Vagina (tissue), 2 donors: ENCODE measurements around the gene THRA. TPM values are rescaled to one million over a fixed set of nuclear protein-coding genes. Genes with fewer than 3 reads are reported as not detected.

Experiments used
- DNase-seq, 2 donors: peaks; one replicate each; pipeline ENCODE4 v3.0.0-alpha.2; 2017; ENCODE audit errors: extremely low spot score in 2 of 2
- H3K27ac ChIP-seq: fragments of 200-600 bp; sonication (generic); one replicate; pipeline ENCODE4 v1.5.1; 2019
- H3K27me3 ChIP-seq: fragments of 200-600 bp; sonication (generic); one replicate; pipeline ENCODE4 v1.5.1; 2019
- H3K36me3 ChIP-seq, 2 donors: fragments of 200-600 bp; sonication (generic); one replicate each; pipeline ENCODE4 v1.5.1; 2017 to 2019
- H3K4me1 ChIP-seq: fragments of 200-600 bp; sonication (generic); one replicate; pipeline ENCODE4 v1.5.1; 2019
- H3K4me3 ChIP-seq, 2 donors: fragments of 200-600 bp; sonication (generic); 1 replicate in 1 of 2; 2 replicates in 1 of 2; pipeline ENCODE4 v1.5.1; 2016 to 2019
- H3K9me3 ChIP-seq: fragments of 200-600 bp; sonication (generic); one replicate; pipeline ENCODE4 v1.5.1; 2019
- CTCF ChIP-seq, 3 experiments: fragments of 450-650 bp in 2 of 3; fragments of 200-600 bp in 1 of 3; sonication (generic) in 1 of 3; IDR thresholded peaks; one replicate each; pipeline ENCODE4 v1.5.1; 2017 to 2019; ENCODE audit warnings: antibody characterized with exemption in 3 of 3, mild to moderate bottlenecking in 2 of 3, moderate library complexity in 2 of 3
- POLR2A ChIP-seq, 2 donors: fragments of 450-650 bp; IDR thresholded peaks; one replicate each; pipeline ENCODE4 v1.6.1; 2017; ENCODE audit warnings: antibody characterized with exemption in 2 of 2, mild to moderate bottlenecking in 2 of 2, moderate library complexity in 2 of 2
- POLR2AphosphoS5 ChIP-seq, 2 donors: sonication (generic); formaldehyde crosslinking; IDR thresholded peaks; one replicate each; pipeline ENCODE4 v1.9.0; 2017; ENCODE audit warnings: antibody characterized with exemption in 2 of 2, mild to moderate bottlenecking in 2 of 2, low read depth in 1 of 2; ENCODE audit not compliant: insufficient read depth in 1 of 2
- intact Hi-C: fragments of 100-400 bp; cut with DNase I; formaldehyde crosslinking; loops from one replicate; pipeline ENCODE4 v1.15.1; 2023
- total RNA-seq: library from RNA; depleted of rRNA; stranded (reverse); fragments of >200 nt; gene quantifications from one replicate; pipeline ENCODE4 v1.2.3, GENCODE V29; 2016

The THRA gene
- total RNA-seq, 1 donor from 2014 or later: 40.3 TPM

- Histone ChIP-seq H3K9me3 (no peaks in the 10 kb centered on the region), H3K4me1 (peaks cover 79% of the 10 kb centered on the region), H3K27me3 (no peaks in the 10 kb centered on the region), H3K27ac (peak overlapping the region; percentile 98), H3K4me3 (peak overlapping the region; percentile 80), H3K36me3 (peaks cover 0 to 25% of the 10 kb centered on the region in 2 donors)
- DNase-seq: peak in 1 of 2 donors; percentile 95
- intact Hi-C loops: no loop called here
- TF ChIP-seq CTCF (IDR thresholded peaks at IDR 0.05) (peak in 1 of 3 experiments; percentile 3), POLR2AphosphoS5 (IDR thresholded peaks at IDR 0.05; ENCODE audit: insufficient read depth in 1 of 2, low read depth in 1 of 2) (no peak), POLR2A (IDR thresholded peaks at IDR 0.05) (no peak)
Measured at GRCh38 chr17:40099619-40100418, 37.1 kb downstream of the THRA start.

GRCh38 chr17:40100419-40100668 is 37.6 kb downstream of the THRA start, which contains the start of gene NR1D1:
NR1D1 (minus strand) TSS chr17:40100589; CDS start chr17:40100094, 495 bp downstream.
- TF ChIP-seq POLR2A (IDR thresholded peaks at IDR 0.05) (peak; percentile 57 to 95), CTCF (IDR thresholded peaks at IDR 0.05) (no peak), POLR2AphosphoS5 (IDR thresholded peaks at IDR 0.05; ENCODE audit: insufficient read depth in 1 of 2, low read depth in 1 of 2) (peak in 1 of 2 donors; percentile 99)
- intact Hi-C loops: no loop called here
- Histone ChIP-seq H3K9me3 (no peaks in the 10 kb centered on the region), H3K36me3 (peaks cover 0 to 20% of the 10 kb centered on the region in 2 donors), H3K4me1 (peaks cover 79% of the 10 kb centered on the region), H3K4me3 (peak within 1 kb of the TSS; percentile 80), H3K27ac (peak within 1 kb of the TSS; percentile 98), H3K27me3 (no peaks in the 10 kb centered on the region)
- DNase-seq: no peak

GRCh38 chr17:40100669-40101366 is 38.1 kb downstream of the THRA start:
- H3K9me3 ChIP-seq: no peaks in the 10 kb centered on the region
- TF ChIP-seq POLR2AphosphoS5 (IDR thresholded peaks at IDR 0.05; ENCODE audit: insufficient read depth in 1 of 2, low read depth in 1 of 2) (peak; percentile 93 to 100), POLR2A (IDR thresholded peaks at IDR 0.05) (peak in 1 of 2 donors; percentile 50), CTCF (IDR thresholded peaks at IDR 0.05) (no peak)
- peak overlapping the region; percentile 98 for H3K27ac ChIP-seq
- peak overlapping the region; percentile 80 for H3K4me3 ChIP-seq
- DNase-seq: peak; percentile 99 to 100
- no peaks in the 10 kb centered on the region for H3K27me3 ChIP-seq
- intact Hi-C loops: no loop called here
- peaks cover 0 to 15% of the 10 kb centered on the region in 2 donors for H3K36me3 ChIP-seq
- H3K4me1 ChIP-seq: peaks cover 79% of the 10 kb centered on the region

- intact Hi-C loops: no loop called here
- Histone ChIP-seq H3K27me3 (no peaks in the 10 kb centered on the region), H3K4me1 (peaks cover 79% of the 10 kb centered on the region), H3K9me3 (no peaks in the 10 kb centered on the region), H3K4me3 (peak overlapping the region; percentile 80), H3K27ac (peak overlapping the region; percentile 98), H3K36me3 (peaks cover 0 to 7% of the 10 kb centered on the region in 2 donors)
- TF ChIP-seq CTCF (IDR thresholded peaks at IDR 0.05) (no peak), POLR2AphosphoS5 (IDR thresholded peaks at IDR 0.05; ENCODE audit: insufficient read depth in 1 of 2, low read depth in 1 of 2) (no peak), POLR2A (IDR thresholded peaks at IDR 0.05) (no peak)
- no peak for DNase-seq
Measured at GRCh38 chr17:40101367-40102210, 38.8 kb downstream of the THRA start.
